Measurements from ENCODE around the gene UTRN. TPM values are rescaled to one million over a fixed set of nuclear protein-coding genes. Genes with fewer than 3 reads are reported as not detected.
A peak's percentile ranks its signal among the peaks of the same experiment; 100 is the strongest.

UTRN gene
- total and polyA plus RNA-seq, 7 experiments from 2014 or later = 46.7 to 280 (median 148) TPM

DNA sequence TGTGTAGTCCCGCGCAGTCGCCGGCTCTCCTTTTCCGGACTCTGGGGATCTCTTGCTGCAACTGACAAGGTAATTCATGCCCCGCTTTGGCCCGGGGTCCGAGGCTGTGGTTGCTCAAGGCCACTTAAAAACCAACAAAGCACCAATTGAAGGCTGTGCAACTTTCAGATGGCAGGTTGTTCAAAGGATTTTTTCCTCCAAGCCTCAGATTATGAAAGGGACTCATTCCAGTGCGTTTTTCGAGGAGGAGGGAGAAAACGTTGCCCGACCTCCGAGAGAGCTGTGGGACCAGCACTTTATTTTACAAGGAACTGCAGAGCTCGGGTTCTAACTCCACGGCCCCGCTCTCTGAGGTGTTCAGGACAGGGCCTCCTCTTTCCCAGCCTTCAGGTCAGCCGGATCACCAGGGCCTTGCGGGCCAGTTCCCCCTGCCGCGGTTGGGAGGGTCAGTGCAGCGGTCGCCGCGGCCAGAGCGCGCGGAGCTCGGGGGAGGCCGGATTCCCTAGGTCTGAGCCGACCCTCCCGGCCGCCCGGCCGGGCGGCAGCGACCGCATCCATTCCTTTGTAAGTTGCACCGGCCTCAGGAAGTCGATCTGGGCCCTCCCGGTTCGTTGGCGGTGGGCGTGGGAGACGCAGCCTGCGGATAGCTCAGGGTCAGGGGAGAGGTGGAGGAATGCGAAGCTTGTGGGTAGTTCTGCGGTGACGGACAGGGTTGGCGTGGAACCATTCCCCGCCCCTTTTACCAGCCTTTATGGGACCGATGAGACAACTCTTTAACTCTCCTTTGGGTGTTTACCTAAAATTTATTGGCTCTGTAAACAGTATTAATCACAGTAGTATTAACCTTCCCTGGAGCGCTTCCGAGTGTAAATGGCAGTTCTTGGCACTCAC lies 1.6 kb downstream of the UTRN start:
- peaks cover 10 to 17% of the 10 kb centered on the region in 2 donors for H3K4me1 ChIP-seq (ENCODE audit: control insufficient read depth in 2 of 2, insufficient read depth in 2 of 2, low read length in 2 of 2)
- CTCF ChIA-PET = interaction anchor here (0.7 kb wide), 1 partner anchor 56 kb away, joined by 4 read pairs; no protein-coding TSS in a partner anchor
- no peaks in the 10 kb centered on the region for H3K9me3 ChIP-seq (ENCODE audit: control insufficient read depth in 2 of 3, low read length in 3 of 3)
- peaks cover 0 to 5% (median 0%) of the 10 kb centered on the region in 3 experiments for H3K36me3 ChIP-seq (ENCODE audit: control insufficient read depth in 2 of 3, insufficient read depth in 3 of 3, low read length in 3 of 3)
- POLR2A ChIA-PET = no interaction called here
- DNase-seq (peak in 3 of 9 donors; percentile 5 to 25 (median 24)), ATAC-seq (no peak)
- H3K27me3 ChIP-seq (ENCODE audit: control insufficient read depth in 2 of 2, insufficient read depth in 2 of 2, low read length in 2 of 2) = no peaks in the 10 kb centered on the region
- peaks cover 2 to 47% (median 15%) of the 10 kb centered on the region in 5 donors for H3K27me3 Mint-ChIP-seq
- intact Hi-C loops (cut with micrococcal nuclease) = loop anchor here (1.0 to 5.0 kb wide), 6 partner anchors 20 to 196 kb away; no protein-coding TSS in a partner anchor
- H3K27ac ChIP-seq (ENCODE audit: low read depth, low read length) = no peak overlapping the region
- H3K4me3 ChIP-seq (ENCODE audit: low read length) = peak overlapping the region; percentile 85
- peaks cover 0 to 2% (median 0%) of the 10 kb centered on the region in 11 donors for H3K9me3 Mint-ChIP-seq
- peak overlapping the region in 2 of 9 donors; percentile 27 to 74 for H3K27ac Mint-ChIP-seq
- H3K4me1 Mint-ChIP-seq = peaks cover 11 to 25% (median 16%) of the 10 kb centered on the region in 7 donors
- peaks cover 0 to 7% (median 0%) of the 10 kb centered on the region in 5 donors for H3K36me3 Mint-ChIP-seq
- H3K4me3 Mint-ChIP-seq = peak overlapping the region; percentile 76 to 96 (median 92)

DNA sequence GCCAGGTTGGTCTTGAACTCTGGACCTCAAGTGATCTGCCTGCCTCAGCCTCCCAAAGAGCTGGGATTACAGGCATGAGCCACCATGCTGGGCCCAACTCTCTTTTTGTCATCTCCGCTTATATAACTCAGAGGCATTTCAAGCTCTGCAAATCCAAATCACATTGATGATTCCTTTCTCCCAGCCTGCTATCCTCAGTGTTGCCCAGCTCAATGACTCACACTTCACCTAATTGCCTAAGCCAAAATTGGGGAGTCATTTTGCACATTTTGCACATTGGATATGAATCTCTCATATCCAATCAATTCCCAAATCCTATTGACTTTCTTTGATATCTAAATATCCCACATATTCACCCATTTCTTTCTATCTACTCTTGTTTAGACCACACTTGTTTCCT lies 3.9 kb downstream of the UTRN start:
- Mint-ChIP-seq H3K4me1 (peaks cover 6 to 21% (median 10%) of the 10 kb centered on the region in 7 donors), H3K27ac (no peak overlapping the region), H3K36me3 (peaks cover 0 to 9% (median 0%) of the 10 kb centered on the region in 5 donors), H3K9me3 (peaks cover 0 to 2% (median 0%) of the 10 kb centered on the region in 11 donors), H3K27me3 (peaks cover 0 to 38% (median 9%) of the 10 kb centered on the region in 5 donors), H3K4me3 (no peak overlapping the region)
- ATAC-seq (no peak), DNase-seq (no peak)
- intact Hi-C loops (cut with micrococcal nuclease) = loop anchor here in 1 of 2 donors (5.0 kb wide), 1 partner anchor 173 kb away; no protein-coding TSS in a partner anchor
- no peaks in the 10 kb centered on the region for H3K27me3 ChIP-seq (ENCODE audit: control insufficient read depth in 2 of 2, insufficient read depth in 2 of 2, low read length in 2 of 2)
- no peak overlapping the region for H3K27ac ChIP-seq (ENCODE audit: low read depth, low read length)
- H3K4me3 ChIP-seq (ENCODE audit: low read length) = no peak overlapping the region
- H3K36me3 ChIP-seq (ENCODE audit: control insufficient read depth in 2 of 3, insufficient read depth in 3 of 3, low read length in 3 of 3) = peaks cover 0 to 5% (median 0%) of the 10 kb centered on the region in 3 experiments
- POLR2A ChIA-PET = no interaction called here
- no peaks in the 10 kb centered on the region for H3K9me3 ChIP-seq (ENCODE audit: control insufficient read depth in 2 of 3, low read length in 3 of 3)
- peaks cover 6 to 13% of the 10 kb centered on the region in 2 donors for H3K4me1 ChIP-seq (ENCODE audit: control insufficient read depth in 2 of 2, insufficient read depth in 2 of 2, low read length in 2 of 2)
- CTCF ChIA-PET = no interaction called here

DNA sequence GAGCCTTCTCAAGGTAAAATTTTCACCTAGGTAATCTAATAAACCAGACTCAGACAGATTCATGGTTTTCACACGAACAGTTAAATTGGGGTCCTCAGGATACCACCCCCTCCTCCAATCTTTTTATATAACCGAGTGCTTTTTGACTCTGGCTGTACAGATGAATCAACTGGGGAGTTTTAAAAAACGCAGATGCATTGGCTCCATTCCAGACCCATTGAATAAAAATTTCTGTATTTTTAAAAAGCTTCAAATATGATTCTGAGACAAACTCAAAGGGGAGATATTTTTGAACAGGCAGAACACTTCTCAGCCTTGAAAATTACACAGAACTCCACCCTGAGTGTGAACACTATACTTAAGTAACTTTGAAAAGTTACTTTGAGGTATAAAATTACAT lies 7.2 kb downstream of the UTRN start:
- H3K36me3 ChIP-seq (ENCODE audit: control insufficient read depth in 2 of 3, insufficient read depth in 3 of 3, low read length in 3 of 3) = no peaks in the 10 kb centered on the region
- no peaks in the 10 kb centered on the region for H3K27me3 ChIP-seq (ENCODE audit: control insufficient read depth in 2 of 2, insufficient read depth in 2 of 2, low read length in 2 of 2)
- H3K4me3 ChIP-seq (ENCODE audit: low read length) = no peak overlapping the region
- no peaks in the 10 kb centered on the region for H3K9me3 ChIP-seq (ENCODE audit: control insufficient read depth in 2 of 3, low read length in 3 of 3)
- Mint-ChIP-seq H3K4me1 (peaks cover 0 to 8% (median 4%) of the 10 kb centered on the region in 7 donors), H3K9me3 (peaks cover 0 to 10% (median 0%) of the 10 kb centered on the region in 11 donors), H3K27me3 (peaks cover 0 to 18% (median 0%) of the 10 kb centered on the region in 5 donors), H3K27ac (no peak overlapping the region), H3K36me3 (peaks cover 0 to 30% (median 0%) of the 10 kb centered on the region in 5 donors), H3K4me3 (no peak overlapping the region)
- ATAC-seq = no peak
- ChIA-PET POLR2A (interaction anchor here (1.5 kb wide), 1 partner anchor 55 kb away, joined by 3 read pairs; no protein-coding TSS in a partner anchor), CTCF (no interaction called here)
- no peak overlapping the region for H3K27ac ChIP-seq (ENCODE audit: low read depth, low read length)
- intact Hi-C loops (cut with micrococcal nuclease) = no loop called here
- H3K4me1 ChIP-seq (ENCODE audit: control insufficient read depth in 2 of 2, insufficient read depth in 2 of 2, low read length in 2 of 2) = peaks cover 0 to 3% of the 10 kb centered on the region in 2 donors
- no peak for DNase-seq

DNA sequence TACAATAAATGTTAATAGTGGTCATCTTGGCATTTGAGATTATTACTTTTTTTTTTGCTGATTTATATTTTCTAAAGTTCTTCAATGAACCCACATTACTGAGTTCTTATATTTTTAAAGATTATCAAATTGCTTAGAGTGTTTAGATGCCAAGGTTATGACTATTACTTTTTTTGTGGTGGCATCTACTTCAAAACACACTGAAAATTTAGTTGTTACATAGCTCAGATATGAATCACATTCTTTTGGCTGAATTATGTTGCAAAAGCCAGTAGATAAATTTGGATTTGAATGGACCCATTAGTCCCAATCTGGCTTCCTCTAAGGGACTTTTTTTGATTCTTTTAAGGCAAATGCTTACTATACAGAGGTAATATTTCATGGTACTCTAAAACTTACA lies 8.9 kb downstream of the UTRN start:
- POLR2A ChIA-PET = no interaction called here

DNA sequence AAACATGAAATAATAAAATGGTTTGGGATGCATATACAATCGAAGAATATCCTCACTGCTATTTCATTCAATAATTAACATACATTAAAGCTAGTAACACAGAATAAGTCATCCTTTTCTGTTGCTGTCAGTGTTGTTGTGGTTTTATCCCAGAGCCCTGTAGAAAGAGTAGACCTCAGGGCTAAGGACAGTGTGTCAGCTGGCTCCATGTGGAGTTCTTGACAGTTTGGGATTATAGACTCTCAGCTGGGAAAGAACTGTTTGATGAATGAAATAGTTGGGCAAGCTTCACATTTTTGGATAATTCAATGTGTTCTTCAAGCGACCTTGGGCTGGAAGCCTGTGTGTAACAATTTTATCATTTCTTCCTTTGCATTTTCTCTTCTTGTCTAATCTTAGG lies 10.1 kb downstream of the UTRN start:
- H3K27me3 ChIP-seq (ENCODE audit: control insufficient read depth in 2 of 2, insufficient read depth in 2 of 2, low read length in 2 of 2) = no peaks in the 10 kb centered on the region
- intact Hi-C loops (cut with micrococcal nuclease) = no loop called here
- H3K36me3 ChIP-seq (ENCODE audit: control insufficient read depth in 2 of 3, insufficient read depth in 3 of 3, low read length in 3 of 3) = no peaks in the 10 kb centered on the region
- H3K4me1 Mint-ChIP-seq = peaks cover 5 to 16% (median 8%) of the 10 kb centered on the region in 7 donors
- peaks cover 0 to 5% (median 0%) of the 10 kb centered on the region in 5 donors for H3K27me3 Mint-ChIP-seq
- no peak for DNase-seq
- H3K9me3 ChIP-seq (ENCODE audit: control insufficient read depth in 2 of 3, low read length in 3 of 3) = no peaks in the 10 kb centered on the region
- H3K4me1 ChIP-seq (ENCODE audit: control insufficient read depth in 2 of 2, insufficient read depth in 2 of 2, low read length in 2 of 2) = peaks cover 0 to 2% of the 10 kb centered on the region in 2 donors
- CTCF ChIA-PET = no interaction called here
- H3K27ac ChIP-seq (ENCODE audit: low read depth, low read length) = no peak overlapping the region
- H3K36me3 Mint-ChIP-seq = peaks cover 0 to 41% (median 0%) of the 10 kb centered on the region in 5 donors
- ATAC-seq = no peak
- POLR2A ChIA-PET = no interaction called here
- H3K27ac Mint-ChIP-seq = no peak overlapping the region
- no peak overlapping the region for H3K4me3 ChIP-seq (ENCODE audit: low read length)
- no peak overlapping the region for H3K4me3 Mint-ChIP-seq
- H3K9me3 Mint-ChIP-seq = peaks cover 0 to 15% (median 0%) of the 10 kb centered on the region in 11 donors

More for the DNA sequence above, 8.9 kb downstream of the UTRN start:
- CTCF ChIA-PET = no interaction called here
- Histone ChIP-seq H3K27ac (ENCODE audit: low read depth, low read length) (no peak overlapping the region), H3K4me1 (ENCODE audit: control insufficient read depth in 2 of 2, insufficient read depth in 2 of 2, low read length in 2 of 2) (peaks cover 0 to 3% of the 10 kb centered on the region in 2 donors), H3K9me3 (ENCODE audit: control insufficient read depth in 2 of 3, low read length in 3 of 3) (no peaks in the 10 kb centered on the region), H3K4me3 (ENCODE audit: low read length) (no peak overlapping the region), H3K36me3 (ENCODE audit: control insufficient read depth in 2 of 3, insufficient read depth in 3 of 3, low read length in 3 of 3) (no peaks in the 10 kb centered on the region), H3K27me3 (ENCODE audit: control insufficient read depth in 2 of 2, insufficient read depth in 2 of 2, low read length in 2 of 2) (no peaks in the 10 kb centered on the region)
- H3K4me1 Mint-ChIP-seq = peaks cover 5 to 16% (median 8%) of the 10 kb centered on the region in 7 donors
- H3K9me3 Mint-ChIP-seq = peaks cover 0 to 16% (median 0%) of the 10 kb centered on the region in 11 donors
- H3K36me3 Mint-ChIP-seq = peaks cover 0 to 38% (median 0%) of the 10 kb centered on the region in 5 donors
- H3K4me3 Mint-ChIP-seq = no peak overlapping the region
- DNase-seq (no peak), ATAC-seq (no peak)
- H3K27ac Mint-ChIP-seq = no peak overlapping the region
- peaks cover 0 to 8% (median 0%) of the 10 kb centered on the region in 5 donors for H3K27me3 Mint-ChIP-seq
- intact Hi-C loops (cut with micrococcal nuclease) = no loop called here

DNA sequence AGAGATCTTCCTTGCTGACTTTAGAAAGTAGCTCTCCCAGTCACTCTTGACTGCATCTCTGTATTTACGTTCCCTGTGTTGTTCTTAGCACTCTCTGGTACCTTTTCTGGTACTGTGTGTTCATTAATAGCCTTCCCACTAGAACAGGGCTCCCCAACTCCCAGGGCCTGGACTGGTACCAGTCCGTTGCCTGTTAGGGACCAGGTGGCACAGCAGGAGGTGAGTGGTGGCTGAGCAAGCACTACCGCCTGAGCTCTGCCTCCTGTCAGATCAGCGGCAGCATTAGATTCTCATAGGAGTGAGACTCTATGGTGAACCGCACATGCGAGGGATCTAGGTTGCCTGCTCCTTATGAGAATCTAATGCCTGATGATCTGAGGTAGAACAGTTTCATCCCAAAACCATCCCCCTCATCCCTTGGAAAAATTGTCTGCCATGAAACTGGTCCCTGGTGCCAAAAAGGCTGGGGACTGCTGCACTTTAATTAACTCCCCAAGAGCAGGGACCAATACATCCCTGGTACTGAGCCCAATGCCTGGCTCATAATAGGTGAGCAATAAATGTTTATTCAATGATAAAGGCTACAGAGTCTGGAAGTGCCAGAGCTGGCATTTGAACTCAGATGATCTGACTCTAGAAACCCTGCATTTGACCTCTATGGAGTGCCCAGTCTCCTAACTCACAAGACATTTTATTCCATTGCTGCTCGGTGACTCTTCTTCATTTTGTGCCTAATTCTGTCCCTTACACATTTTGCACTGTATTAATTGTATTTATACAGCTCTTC lies 11.0 kb downstream of the UTRN start:
- ChIA-PET POLR2A (interaction anchor here (0.6 kb wide), 1 partner anchor 13 kb away, joined by 3 read pairs; no protein-coding TSS in a partner anchor), CTCF (no interaction called here)
- H3K9me3 ChIP-seq (ENCODE audit: control insufficient read depth in 2 of 3, low read length in 3 of 3) = no peaks in the 10 kb centered on the region
- ATAC-seq (no peak), DNase-seq (no peak)
- Mint-ChIP-seq H3K27ac (no peak overlapping the region), H3K4me3 (no peak overlapping the region), H3K9me3 (peaks cover 0 to 15% (median 0%) of the 10 kb centered on the region in 11 donors), H3K36me3 (peaks cover 0 to 38% (median 0%) of the 10 kb centered on the region in 5 donors), H3K27me3 (peaks cover 0 to 3% (median 0%) of the 10 kb centered on the region in 5 donors), H3K4me1 (peaks cover 5 to 16% (median 8%) of the 10 kb centered on the region in 7 donors)
- H3K4me3 ChIP-seq (ENCODE audit: low read length) = no peak overlapping the region
- no peaks in the 10 kb centered on the region for H3K4me1 ChIP-seq (ENCODE audit: control insufficient read depth in 2 of 2, insufficient read depth in 2 of 2, low read length in 2 of 2)
- H3K36me3 ChIP-seq (ENCODE audit: control insufficient read depth in 2 of 3, insufficient read depth in 3 of 3, low read length in 3 of 3) = no peaks in the 10 kb centered on the region
- intact Hi-C loops (cut with micrococcal nuclease) = no loop called here
- H3K27ac ChIP-seq (ENCODE audit: low read depth, low read length) = no peak overlapping the region
- H3K27me3 ChIP-seq (ENCODE audit: control insufficient read depth in 2 of 2, insufficient read depth in 2 of 2, low read length in 2 of 2) = no peaks in the 10 kb centered on the region

Measured in naive thymus-derived CD4-positive, alpha-beta T cell (primary cell).